ENCODE measurements around the gene SPP2.

SPP2 gene

DNA sequence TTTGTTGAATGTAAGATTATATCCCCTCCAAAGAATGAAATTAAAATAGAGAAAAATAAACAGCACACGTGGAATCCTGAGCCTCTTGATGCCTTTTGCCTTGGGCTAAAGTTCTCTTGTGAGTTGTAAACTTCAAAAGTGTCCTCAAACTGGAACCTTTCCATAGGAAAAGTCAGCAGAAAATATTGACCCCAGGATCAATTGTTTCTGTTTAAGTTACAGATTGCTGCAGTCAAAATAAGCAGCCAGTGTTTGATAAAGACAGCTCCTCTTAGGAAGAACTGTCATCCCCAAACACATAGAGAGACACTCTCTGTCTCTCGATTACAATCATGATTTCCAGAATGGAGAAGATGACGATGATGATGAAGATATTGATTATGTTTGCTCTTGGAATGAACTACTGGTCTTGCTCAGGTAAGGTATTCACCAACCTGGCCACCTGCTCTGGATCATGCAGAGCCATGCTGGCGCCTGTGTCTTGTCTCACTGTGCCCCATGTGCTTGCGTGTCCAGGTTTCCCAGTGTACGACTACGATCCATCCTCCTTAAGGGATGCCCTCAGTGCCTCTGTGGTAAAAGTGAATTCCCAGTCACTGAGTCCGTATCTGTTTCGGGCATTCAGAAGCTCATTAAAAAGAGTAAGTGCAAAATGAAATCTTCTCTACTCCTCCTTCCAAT is at the start of gene SPP2:
Gene SPP2, plus strand, starts transcription at position 248 of the 681 bp plus-strand sequence. Its CDS starts 85 bp downstream, at position 333.
- DNase-seq (ENCODE audit: low read depth) = no peak

- no peak for DNase-seq (ENCODE audit: low read depth)
Measured at GRCh38 chr2:234001380-234002160, 48.9 kb upstream of the SPP2 start.

GRCh38 chr2:234002281-234002680 is 48.2 kb upstream of the SPP2 start:
- no peak for DNase-seq (ENCODE audit: low read depth)

DNA sequence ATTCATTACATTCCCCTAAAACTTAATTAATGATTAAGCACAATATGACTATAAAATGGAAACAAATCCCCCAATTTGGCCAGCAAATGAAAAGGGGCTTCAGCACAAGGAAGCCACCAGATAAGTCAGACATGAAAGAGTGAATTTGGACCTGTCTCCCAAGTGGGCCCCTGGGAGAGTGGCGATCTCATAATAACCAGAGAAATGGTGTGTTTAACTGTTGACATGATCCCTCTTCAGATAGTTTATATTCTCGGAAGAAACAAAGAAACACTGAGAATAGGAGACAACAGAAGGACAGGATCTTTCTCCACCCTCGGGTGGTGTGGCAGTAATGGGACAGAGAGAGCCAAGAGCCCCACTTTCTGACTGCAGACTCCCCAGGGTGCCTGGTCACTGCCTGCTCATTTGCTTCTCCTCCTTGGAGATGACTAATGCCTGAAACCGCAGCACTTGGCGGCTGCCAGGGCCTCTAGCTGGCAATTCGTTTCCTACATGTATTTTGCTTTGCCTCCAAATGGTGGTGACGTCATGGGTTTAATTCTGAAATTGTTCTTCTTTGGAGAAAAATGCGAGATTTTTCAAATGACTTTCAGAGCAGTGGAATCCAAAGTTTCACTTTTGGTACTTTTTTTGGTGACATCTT is 46.4 kb upstream of the SPP2 start:
- peak; percentile 86 for DNase-seq (ENCODE audit: low read depth)

GRCh38 chr2:234005126-234005525 is 45.4 kb upstream of the SPP2 start:
- no peak for DNase-seq (ENCODE audit: low read depth)

DNA sequence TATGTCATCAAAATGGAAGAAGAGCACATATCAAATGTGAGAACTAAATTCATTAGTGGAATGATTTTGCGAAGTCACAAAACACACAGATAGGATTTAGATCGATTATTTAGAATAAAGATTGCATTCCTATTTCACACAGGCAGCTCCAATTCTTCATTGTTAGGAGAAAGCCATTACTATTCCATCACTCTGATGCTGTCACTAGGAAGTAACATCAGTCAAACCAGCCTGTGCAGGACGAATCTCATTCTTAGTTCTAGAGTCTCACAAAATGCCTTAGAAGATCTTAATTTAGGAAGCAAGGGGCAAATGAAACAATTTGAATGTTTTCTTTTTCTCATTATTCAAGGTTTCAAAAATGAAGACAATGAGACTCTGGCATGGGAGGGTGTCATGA is 44.0 kb upstream of the SPP2 start:
- DNase-seq (ENCODE audit: low read depth) = no peak

GRCh38 chr2:234014427-234014826 is 36.1 kb upstream of the SPP2 start:
- DNase-seq (ENCODE audit: low read depth) = no peak

GRCh38 chr2:234015861-234016260 is 34.6 kb upstream of the SPP2 start:
- DNase-seq (ENCODE audit: low read depth) = no peak

GRCh38 chr2:234019896-234020295 is 30.6 kb upstream of the SPP2 start:
- no peak for DNase-seq (ENCODE audit: low read depth)

- DNase-seq (ENCODE audit: low read depth) = no peak
Measured at GRCh38 chr2:234020332-234020731, 30.2 kb upstream of the SPP2 start.

DNA sequence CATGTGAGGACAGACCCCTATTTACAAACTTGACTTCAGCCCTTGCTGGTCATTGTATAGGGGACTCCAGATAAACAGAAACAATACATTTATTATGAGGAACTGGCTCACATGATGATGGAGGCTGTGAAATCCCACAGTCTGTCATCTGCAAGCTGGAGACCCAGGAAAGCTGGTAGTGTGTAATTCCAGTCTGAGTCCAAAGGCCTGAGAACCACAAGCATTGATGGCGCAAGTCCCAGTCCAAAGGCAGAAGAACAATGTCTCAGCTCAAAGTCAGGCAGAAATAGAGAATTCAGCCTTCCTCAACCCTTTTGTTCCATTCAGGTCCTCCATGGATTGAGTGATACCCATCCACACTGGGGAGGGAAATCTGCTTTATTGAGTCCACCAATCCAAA is 28.1 kb upstream of the SPP2 start:
- DNase-seq (ENCODE audit: low read depth) = no peak

- DNase-seq (ENCODE audit: low read depth) = no peak
Measured at GRCh38 chr2:234024304-234024703, 26.2 kb upstream of the SPP2 start.

GRCh38 chr2:234025466-234025865 is 25.0 kb upstream of the SPP2 start:
- no peak for DNase-seq (ENCODE audit: low read depth)

DNA sequence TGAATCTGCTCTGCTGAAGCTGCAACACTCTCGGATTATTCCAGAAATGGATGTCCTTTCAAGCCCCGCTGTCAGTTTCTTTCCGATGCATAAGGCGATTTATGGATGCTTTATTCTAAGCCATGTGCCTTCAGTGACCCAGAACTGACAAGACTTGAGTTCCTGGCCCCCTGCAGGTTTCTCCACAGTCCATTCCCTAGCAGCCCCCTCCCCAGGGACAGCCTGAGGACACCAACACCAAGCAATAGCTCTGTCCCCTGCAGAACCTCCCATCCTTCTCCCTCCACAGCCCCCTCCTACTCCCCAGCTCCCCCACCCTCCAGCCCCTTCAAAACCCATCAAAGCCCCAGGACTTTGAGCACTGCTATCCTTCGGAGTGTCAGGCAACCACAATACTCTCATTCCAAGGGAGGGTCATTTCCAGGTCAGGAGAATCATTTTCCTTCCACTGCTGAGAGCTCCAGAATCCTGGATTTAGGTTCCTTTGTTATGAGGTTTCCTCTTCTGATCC is 24.6 kb upstream of the SPP2 start:
- DNase-seq (ENCODE audit: low read depth) = peak; percentile 27

GRCh38 chr2:234026693-234027254 is 23.7 kb upstream of the SPP2 start:
- no peak for DNase-seq (ENCODE audit: low read depth)

- peak; percentile 9 for DNase-seq (ENCODE audit: low read depth)
Measured at GRCh38 chr2:234027641-234028040, 22.9 kb upstream of the SPP2 start.

DNA sequence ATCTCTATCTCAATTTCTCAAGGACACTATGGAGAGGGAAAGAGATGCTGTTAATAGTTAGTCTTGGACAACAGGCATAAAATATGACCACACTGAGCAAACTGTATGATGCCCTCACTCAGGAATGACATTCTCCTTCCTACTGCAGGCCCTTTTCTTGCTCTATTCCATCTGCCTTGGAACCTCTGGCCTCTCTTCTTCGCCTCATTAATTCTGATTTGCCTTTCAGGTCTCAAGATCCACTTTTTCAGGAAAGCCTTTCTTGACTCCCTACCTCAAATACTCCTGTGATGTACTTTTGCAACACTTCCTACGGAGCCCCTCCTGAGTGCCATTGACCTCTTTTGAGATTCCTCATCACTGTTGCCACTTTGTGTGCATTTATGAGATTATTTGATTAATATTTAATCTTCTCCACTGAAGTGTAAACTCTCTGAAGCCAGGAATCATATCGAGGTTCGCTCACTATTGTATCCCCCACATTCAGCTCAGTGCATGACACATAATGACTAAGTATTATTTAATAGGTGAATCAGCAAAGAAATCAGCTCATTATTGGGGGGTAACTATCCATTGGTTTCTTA is 21.3 kb upstream of the SPP2 start:
- peak; percentile 30 for DNase-seq (ENCODE audit: low read depth)

- no peak for DNase-seq (ENCODE audit: low read depth)
Measured at GRCh38 chr2:234031207-234031606, 19.3 kb upstream of the SPP2 start.

DNA sequence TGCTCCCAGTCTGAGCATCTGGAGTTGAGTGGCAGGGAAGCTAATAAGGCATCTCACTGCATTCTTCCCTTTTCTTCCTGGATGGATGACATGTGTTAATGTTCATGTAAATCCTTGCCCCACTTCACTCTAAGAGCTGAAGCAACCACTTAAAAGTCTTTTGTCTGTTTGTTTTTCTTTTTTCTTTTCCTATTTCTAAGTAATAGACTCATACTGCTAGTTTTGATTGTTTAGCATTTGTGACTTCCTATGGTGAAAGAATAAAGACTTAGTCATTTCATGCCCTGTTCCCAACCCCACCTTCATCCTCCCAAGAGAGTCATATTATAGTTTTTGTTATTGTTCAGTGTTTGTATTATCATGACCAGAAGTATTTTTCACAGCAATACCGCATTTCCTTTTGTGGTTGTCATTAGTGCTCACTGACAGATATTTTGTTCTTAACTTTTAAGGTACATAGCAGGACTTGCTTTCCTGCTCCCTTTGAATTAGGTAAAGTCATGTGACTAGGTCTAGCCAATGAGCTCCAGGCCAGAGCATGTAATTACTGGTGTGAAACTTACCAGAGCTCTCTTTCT is 18.1 kb upstream of the SPP2 start:
- DNase-seq (ENCODE audit: low read depth) = peak; percentile 75

DNA sequence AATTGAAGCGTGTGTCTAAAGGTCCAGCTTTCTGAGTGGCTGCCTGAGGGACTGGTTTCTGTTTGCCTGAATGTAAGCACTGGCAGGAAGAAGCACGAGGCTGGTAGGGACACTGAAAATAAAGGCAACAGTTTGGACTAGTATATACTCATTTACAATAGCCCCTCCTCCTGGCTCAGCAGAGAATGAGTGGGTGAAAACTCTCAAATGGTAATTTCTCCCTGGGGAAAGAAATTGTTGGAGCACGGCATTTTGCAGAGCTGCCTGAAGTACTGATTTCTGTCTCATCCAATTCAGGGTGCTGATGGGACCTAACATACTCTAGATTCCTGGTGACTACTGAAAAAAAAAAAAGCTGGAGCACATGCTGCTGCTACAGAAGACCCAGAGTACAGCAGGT is 17.3 kb upstream of the SPP2 start:
- peak; percentile 10 for DNase-seq (ENCODE audit: low read depth)

GRCh38 chr2:234033885-234034284 is 16.6 kb upstream of the SPP2 start:
- no peak for DNase-seq (ENCODE audit: low read depth)

Measured in iris pigment epithelial cell (primary cell).